Frontal cortex (tissue), 4 donors: Measurements from ENCODE around the gene BRMS1. TPM values are rescaled to one million over a fixed set of nuclear protein-coding genes. Genes with fewer than 3 reads are reported as not detected.
"Not testable (repeated sequence)": the region's sequence is repeated elsewhere in the genome, so short reads cannot be mapped to it uniquely, and the experiment has no call there.

Source experiments
- DNase-seq, 2 donors: peaks; one replicate each; pipeline ENCODE4 v3.0.0; 2012; ENCODE audit warnings: low spot score in 2 of 2
- FAIRE-seq: peaks from 2 replicates; lab custom pipeline; 2012; peaks lifted over from hg19 to GRCh38; lab: Jason Lieb, UNC
- total RNA-seq: library from RNA; depleted of rRNA; stranded (reverse); fragments of >200 nt; gene quantifications from one replicate; pipeline ENCODE4 v1.2.3, GENCODE V29; 2014
- donor health status: control.
- donor health status: control.
- donor health status: control.

The BRMS1 gene
- total RNA-seq, 1 donor from 2014 or later: 19.2 TPM

DNA sequence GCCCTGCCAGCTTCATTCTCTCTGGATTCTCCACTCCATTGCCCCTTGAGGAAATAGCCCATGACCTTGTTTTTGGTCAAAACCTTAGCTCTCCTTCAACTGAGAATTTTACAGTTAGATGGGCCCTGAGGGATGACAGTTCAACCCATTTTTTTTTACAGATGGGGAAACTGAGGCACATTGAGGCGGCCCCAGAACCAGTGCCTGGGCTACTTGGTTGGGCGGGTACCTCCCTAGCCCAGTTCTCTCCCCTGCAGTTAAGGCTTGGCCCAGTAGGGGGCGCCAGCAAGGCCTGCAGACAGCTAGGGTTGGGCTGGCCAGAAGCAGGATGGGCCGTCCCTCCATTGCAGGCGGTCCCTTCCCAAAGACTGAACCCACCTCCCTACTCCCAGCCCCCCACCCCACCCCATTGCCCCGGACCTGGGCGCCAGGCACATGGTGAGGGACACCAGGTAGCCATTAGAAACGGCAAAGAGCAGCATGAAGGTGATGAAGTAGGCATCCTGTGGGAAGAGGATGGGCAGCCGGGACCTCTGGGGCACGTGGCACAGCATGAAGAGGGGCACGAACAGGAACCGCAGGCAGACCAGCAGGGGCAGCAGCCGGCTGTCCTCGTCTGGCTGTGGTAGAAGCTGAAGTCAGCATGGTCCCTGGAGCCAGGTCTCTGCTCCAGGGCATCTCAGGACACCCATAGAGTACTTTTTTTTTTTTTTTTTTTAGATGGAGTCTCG, 19.1 kb upstream of the BRMS1 start:
- DNase-seq: peak in 1 of 2 donors; percentile 6

DNA sequence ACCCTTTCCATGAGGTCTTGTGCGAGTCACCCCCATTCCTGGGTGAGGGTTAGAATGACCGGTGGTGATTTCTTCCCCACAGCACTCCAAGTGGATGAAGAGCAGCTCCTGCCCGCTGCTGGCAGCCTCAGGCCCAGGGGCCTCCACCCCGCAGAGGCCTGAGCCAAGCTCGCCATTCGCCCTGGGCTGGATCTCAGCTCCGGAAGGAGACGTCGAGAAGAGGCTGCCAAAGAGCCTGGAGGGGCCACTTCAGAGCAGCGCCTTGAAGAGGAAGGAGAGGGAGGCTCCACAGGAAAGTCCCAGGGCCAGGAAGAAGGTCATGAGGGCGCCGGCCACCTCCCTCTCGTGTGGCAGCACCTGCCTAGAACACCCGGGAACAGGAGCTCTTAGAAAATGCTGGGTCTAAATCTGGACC, 18.3 kb upstream of the BRMS1 start:
- DNase-seq (peak in 1 of 2 donors; percentile 3), FAIRE-seq (no peak)

More for the DNA sequence above, 19.1 kb upstream of the BRMS1 start:
- FAIRE-seq: no peak

DNA sequence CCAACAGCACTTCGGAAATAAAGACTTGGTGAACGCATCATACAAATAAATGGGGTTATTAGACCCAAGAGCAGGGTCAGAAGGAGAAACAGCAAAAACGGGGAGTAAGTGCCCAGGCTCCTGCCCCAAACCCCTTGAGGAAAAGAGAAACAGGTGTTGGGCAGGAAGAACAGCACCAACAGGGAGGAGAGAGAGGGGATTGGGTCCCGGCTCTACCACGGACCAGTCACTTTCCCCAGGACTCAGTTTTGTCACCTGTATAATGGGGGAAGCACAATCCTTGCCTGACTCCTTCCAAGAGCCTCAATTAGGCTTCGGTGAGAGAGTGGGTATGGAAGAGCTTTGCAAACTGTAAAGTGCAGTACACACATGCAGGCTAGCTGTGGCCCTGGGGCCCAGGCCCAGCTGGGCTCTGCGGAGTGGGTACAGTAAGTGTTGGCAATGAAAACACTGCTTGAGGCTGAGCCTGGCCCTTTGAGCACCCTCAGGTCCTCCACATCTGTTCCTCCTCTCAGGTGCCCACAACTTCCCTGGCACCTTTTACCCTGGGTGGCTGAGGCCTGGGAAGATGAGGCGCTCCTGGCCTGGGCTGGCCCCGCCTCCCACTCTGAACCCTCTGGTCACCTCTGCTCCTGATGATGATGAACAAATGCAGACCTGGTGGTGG, 17.7 kb upstream of the BRMS1 start:
- FAIRE-seq (no peak), DNase-seq (no peak)

DNA sequence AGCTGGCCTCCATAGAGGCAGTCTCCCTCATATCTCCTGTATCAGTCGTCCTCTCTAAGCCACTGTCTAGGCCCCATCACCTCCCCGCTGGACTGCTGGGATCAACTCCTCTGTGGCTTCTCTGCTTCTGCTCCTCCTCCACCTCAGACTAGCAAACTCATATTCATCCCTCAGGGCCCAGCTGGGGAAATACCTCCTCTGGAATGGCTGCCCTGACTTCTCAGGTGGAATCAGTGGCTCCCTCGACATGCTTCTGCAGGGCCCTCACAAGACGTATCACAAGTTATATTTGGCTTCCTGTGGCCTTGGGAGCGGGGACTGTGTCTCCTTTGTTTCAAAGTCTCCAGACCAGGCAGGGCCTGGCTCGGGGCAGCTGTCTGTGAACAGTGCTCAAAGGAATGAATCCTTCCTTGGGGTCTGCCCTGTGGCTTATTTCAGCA, 16.6 kb upstream of the BRMS1 start:
- no peak for FAIRE-seq

DNA sequence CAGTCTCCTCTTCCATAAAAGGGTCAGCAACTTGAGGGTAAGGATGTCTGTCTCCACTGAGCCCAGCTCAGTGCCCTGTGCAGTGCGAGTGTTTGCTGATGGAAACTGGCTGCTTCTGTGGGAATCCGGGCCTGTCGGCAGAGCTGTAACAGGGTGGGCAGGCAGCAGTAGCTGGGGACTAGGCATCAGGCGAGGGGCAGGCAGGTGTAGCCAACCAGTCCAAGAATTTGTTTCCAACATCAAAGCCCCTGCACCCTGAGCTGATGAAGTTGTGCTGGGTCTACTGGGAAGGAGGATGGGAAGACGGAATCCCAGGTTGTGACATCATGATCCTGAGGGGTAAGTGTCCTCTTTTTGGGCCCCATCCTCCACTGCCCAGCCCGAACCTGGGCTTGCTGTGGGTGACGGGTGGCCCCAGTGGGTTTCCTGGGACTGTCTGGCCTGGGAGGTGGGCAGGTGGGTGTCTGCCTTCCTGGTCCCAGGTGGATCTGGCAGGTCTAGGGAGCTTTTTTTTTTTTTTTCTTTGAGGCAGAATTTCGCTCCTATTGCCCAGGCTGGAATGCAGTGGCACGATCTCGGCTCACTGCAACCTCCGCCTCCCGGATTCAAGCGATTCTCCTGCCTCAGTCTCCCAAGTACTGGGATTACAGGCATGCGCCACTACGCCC, 15.6 kb upstream of the BRMS1 start:
- no peak for FAIRE-seq

More for the DNA sequence above, 16.6 kb upstream of the BRMS1 start:
- no peak for DNase-seq

DNA sequence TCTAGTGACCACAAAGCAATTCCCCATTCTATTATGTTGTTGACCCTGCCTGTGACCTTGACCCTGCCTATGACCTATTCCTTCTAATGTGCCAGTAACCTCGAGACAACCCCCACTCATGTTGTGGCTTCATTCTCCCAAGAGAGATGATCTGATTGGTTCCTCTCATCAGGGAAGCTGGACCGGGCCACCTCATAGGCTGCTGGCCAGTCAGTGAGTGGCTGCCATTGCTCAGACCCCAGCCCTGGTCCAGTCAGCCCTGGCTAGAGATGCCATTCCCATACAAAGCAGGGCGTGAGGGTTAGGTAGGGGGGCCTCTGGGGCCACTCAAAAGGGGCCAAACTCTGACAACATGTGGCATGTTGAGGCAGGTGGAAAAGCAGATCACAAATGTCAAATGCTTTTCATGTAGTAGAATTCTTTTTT, 14.8 kb upstream of the BRMS1 start:
- DNase-seq (no peak), FAIRE-seq (no peak)

More for the DNA sequence above, 15.6 kb upstream of the BRMS1 start:
- DNase-seq: no peak

DNA sequence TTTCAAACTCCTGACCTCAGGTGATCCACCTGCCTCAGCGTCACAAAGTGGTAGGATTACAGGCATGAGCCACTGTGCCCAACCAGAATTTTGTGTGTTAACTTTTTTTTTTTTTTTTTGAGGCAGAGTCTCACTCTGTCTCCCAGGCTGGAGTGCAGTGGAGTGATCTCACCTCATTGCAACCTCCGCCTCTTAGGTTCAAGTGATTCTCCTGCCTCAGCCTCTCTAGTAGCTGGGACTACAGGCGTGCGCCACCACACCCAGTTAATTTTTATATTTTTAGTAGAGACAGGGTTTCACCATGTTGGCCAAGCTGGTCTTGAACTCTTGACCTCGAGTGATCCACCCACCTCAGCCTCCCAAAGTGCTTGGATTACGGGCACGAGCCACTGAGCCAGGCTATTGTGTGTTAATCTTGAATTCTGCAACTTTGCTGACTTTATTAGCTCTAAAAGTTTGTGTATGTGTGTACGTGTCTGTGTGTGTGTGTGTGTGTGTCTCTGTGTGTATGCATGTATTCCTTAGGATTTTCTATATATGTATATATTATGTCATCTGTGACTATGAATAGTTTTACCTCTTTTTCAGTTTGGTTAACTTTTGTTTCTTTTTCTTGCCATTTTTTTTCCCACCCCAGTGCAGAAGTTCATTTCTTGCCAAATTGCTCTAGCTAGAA, 5.8 kb upstream of the BRMS1 start:
- not testable (repeated sequence) for DNase-seq, FAIRE-seq

DNA sequence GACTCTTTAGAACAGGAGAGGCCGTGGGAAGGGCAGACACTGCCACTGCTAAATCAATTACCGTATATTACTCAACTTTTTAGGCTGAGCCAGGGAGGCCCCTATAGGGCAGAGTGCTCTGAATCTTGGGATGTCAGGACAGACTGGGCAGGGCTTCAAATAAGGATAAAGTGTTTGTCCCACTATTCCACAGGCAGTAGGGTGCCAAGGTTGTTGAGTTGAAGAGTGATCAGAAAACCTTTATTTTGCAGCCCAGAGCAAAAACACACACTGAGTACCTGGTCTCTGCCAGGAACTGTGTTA, 4.1 kb upstream of the BRMS1 start:
- FAIRE-seq: no peak
- no peak for DNase-seq

DNA sequence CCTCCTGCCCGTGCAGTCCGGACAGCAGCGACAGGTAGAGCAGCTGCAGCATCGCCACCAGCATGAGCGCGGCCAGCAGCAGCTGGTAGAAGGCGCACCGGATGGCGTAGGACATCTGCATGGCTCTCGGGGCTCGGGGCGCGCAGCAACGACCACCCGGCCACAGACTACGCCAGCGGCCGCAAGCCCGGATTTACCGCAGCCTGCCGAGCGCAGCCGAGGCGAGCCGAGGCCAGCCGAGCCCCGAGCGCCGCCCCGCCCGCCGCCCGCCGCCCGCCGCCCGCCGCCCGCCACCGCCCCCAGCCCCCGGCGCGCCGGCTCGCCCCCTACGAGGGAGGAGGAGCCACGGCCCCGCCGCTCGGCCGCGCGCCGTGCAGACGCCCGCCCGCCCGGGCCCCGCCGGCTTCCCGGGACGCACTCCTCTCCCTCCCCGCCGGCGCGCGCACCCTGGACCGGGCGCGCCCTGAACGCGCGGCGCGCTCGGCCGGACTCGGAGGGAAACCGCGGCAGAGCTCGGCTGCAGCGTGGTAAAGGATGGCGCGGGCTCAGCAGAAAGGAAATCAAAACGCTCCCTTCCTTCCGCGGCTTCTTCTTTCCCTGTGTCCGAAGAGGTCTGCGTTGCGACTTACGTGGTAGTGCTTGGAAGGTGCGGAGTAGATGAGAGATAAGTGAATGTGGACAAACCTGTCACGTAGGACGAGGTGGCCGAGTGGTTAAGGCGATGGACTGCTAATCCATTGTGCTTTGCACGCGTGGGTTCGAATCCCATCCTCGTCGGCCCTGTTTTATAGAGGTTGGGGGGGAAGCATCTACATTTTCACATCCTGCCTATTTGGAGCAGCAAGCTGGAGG, 2.7 kb upstream of the BRMS1 start, which contains the start of gene B4GAT1:
Gene B4GAT1, minus strand, starts transcription at position 205 of the 852 bp plus-strand sequence. Its CDS starts 84 bp downstream, at position 121.
- DNase-seq: peak; percentile 76 to 86
- FAIRE-seq: no peak

DNA sequence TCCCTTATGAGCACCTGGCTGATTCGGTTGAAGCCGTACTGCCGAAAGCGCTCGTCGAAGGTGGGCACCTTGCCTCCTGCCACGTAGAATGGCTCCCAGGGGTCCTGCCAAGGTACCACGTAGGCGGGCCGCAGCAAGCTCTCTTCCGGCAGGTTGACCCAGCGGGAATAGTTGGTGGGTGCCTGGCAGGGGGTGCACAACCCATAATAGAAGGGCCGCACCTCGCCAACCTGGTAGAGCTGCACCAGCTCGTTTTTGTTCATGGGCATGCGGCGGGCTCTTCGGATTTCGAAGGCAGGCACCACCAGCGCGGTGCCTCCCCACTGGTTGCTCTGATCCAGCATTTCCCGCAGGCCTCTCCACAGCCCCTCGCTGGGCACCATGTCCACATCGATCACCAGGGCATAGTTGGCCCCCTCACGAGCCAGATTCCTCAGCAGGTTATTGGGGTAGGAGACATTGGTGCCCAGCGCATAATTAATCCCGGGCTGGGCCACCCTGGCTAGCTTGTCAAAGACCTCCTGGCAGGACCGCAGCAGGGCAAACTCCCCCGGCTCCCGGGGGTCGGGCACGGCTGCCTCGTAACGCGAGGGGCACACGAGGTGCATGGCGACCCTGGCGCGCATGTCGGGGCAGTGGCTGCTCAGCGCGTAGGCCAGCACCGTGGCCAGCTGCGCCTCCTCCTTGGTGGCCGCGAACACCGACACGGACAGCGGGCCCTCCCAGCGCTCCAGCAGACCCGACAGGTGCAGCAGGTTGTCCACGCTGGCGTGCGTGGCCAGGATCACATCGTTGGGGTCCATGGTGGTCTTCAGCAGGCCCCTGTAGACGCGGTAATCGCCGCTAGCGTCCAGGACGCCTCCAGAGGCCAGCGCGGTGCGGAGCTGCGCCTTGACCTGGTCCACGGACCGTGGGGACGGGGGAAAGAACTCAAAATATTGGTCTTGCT, 1.8 kb upstream of the BRMS1 start:
- no peak for FAIRE-seq
- DNase-seq: no peak

DNA sequence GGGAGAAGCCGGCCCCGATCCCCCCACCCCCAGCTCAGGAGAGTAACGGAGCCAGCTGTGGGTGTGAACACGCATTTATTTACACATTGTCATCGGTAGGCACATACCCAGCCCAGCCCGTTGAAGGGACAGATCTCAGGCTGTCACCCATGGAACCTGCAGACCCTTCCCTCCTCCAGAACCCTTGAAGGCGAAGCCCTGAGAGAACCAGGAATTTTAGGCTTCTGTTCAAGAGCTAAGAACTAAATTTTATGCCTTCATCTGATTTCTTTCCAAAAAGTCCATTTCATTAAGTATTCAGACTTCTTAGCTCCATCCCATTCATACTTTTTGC, 379 bp upstream of the BRMS1 start:
- no peak for DNase-seq
- FAIRE-seq: no peak

DNA sequence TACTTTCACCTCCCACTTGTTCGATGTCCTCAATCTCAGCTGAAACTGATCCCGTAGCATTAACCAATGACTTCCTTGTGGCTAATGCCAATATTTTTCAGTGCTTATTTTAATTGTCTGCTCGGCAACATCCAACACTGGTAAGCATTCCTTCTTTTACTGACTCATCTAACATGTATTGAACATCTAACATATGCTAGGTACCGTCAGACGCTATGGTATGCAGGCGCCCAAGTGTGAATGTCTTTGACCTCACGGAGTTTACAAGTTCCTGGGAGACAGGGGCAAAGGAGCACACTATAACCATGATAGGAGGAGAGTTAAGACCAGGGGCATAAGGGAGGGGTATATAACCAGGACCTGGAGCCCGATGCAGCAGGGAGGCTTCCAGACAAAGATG, 1.7 kb downstream of the BRMS1 start:
- FAIRE-seq (no peak), DNase-seq (no peak)

DNA sequence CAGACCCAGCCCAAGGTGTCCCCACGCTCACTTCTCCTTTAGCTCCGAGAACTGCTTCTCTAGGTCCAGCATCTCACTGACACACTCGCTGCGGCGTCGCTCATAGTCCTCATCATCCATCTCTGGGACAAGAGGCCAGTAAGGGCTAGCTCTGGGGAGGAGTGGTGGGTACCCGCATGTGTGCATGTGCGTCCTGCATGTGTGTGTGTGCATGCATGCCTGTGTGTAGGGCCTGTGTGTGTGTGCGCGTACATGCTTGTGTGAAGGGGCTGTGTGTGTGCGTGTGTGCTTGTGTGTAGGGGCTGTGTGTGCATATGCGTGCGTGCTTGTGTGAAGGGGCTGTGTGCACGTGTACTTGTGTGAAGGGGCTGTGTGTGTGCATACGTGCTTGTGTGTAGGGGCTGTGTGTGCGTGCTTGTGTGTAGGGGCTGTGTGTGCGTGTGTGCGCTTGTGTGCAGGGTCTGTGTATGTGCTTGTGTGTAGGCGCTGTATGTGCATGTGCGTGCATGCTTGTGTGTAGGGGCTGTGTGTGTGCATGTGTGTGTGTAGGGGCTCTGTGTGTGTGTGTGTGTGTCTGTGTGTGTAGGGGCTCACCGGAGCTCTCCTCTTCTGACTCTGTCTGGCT, 3.3 kb downstream of the BRMS1 start:
- FAIRE-seq (no peak), DNase-seq (no peak)

DNA sequence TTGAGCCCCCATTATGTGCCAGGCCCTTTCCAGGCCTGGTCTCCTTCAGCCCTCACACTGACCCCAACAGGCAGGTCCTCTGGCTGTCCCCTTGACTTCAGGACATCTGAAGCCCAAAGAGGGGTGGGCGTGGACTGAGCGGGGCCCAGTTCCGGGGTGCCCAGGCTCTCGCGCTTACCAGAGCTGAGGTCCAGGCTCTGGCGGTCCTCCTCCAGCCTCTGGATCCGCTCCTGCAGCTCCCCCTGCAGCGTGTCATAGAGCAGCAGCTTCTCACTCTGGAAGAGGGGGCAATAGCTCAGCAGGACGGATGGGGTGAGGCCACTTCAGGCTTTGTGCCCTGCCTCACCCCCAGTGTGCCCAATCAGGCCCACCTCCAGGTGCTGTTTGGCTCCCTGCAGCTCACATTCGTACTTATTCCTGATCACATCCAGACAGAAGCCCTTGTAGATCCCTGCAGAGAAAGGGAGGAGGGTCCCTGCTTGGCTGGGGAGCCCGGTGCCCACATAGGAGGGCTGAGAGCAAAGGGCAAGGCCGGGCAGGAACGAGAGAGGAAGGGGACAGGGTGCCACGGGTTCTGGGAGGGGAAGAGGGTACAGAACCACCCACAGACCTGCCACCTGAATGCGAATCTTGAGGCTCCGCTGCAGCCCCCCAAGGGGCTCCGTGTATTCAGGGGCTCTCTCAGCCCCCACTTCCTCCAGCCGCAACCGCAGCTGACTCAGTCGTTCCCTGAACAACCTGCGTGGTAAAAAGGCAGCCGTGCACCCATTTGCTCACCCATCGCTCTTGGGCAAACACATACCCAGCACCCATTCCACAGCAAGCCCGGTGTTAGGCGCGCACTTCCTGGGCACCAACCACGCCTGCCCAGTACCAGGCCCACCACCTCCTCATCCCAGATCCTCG, 4.1 kb downstream of the BRMS1 start:
- FAIRE-seq (no peak), DNase-seq (no peak)

DNA sequence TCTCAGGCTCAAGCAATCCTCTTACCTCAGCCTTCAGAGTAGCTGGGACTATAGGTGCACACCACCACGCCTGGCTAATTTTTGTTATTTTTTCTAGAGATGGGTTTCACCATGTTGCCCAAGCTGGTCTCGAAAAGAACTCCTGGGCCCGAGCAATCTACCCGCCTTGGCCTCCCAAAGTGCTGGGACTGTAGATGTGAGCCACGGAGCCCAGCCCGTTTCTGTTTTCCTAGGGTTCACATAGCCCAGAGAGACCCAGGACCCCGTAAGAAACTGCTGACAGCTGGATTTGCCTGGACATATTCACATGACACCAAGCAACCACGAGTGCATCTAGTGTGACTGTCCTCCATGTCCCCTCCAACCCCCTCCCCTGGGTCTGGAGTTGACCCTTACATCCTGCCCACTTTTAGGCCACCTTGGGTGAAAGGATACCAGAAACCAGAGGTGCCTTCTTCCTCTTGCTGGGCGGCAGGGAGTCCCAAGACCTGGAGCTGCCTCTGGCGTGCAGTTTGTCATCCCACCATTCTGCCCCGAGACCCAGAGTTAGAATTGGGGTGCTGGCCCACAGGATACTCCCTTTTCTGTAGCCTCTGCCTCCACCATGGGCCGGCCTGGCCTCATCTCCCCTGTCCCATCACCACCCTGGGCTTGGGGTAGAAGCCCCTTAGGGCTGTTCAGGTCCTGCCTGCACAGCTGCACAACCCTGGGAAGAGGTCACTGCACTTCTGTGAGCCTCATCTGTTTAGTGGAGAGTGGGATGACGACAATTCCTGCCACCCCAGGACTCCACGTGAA, 5.0 kb downstream of the BRMS1 start:
- FAIRE-seq: no peak
- no peak for DNase-seq

DNA sequence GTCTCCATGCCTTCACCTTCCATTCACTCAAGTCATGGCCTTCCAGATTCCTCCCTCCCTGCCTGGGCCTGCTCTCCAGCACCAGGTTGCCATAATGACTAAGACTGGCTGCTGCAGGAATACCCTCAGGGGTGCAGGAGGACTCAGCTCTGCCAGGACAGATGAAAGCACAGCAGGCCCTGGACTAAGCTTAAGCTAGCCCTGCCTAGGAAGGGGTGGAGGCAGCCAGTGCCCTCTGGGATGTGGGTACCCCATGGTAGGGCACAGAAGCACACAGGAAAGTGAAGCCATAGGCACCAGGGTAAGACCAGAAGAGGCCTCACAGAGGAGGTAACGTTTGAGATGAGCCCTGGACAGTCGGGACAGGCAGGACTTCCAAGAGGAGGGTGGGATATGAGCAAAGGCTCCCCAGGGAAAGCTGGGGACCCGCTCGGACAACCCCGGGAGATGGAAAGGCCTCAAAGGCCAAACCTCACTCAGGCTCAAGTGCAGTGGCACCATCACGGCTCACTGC, 5.7 kb downstream of the BRMS1 start:
- DNase-seq (no peak), FAIRE-seq (no peak)
